ENCODE measurements around the gene RFFL.

DNA sequence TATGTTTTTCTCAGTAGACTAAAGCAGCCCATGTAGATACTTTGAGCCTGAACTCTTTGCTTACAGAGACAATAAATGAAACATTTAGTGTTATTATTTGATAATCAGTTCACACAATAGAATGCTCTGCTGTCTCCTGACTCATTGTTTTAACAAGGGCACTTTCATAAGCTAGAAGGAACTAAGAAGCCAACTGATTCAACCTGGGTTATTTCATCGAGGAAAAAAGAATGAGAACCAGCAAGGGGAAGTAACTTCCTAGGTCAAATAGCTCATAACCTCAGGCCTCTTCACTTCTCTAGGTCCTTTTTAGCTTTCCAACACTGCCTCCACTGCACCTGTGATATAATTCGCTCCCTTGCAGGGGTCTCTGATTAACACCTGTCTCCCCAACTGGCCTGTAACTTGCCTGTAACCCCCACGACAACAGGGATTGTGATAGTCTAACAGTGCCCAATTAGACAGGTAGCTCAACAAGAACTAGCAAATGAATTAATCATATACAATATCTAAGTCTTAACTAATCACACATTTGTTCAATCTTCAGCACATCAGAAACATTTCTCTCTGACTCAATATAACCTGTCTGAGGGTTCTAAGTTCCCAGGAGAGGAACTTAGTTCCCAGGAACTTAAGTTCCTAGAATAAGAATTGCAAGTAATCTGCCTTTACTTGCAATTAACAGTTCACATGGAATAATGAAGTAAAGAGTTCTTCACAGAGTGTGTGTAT, 34.8 kb downstream of the RFFL start:
- TF ChIP-seq, protein P1, sequence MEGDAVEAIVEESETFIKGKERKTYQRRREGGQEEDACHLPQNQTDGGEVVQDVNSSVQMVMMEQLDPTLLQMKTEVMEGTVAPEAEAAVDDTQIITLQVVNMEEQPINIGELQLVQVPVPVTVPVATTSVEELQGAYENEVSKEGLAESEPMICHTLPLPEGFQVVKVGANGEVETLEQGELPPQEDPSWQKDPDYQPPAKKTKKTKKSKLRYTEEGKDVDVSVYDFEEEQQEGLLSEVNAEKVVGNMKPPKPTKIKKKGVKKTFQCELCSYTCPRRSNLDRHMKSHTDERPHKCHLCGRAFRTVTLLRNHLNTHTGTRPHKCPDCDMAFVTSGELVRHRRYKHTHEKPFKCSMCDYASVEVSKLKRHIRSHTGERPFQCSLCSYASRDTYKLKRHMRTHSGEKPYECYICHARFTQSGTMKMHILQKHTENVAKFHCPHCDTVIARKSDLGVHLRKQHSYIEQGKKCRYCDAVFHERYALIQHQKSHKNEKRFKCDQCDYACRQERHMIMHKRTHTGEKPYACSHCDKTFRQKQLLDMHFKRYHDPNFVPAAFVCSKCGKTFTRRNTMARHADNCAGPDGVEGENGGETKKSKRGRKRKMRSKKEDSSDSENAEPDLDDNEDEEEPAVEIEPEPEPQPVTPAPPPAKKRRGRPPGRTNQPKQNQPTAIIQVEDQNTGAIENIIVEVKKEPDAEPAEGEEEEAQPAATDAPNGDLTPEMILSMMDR (IDR thresholded peaks at IDR 0.05; ENCODE audit: low read depth, low read length) = no peak
- no peak for TF ChIP-seq EZH2phosphoT487 (IDR thresholded peaks at IDR 0.05; ENCODE audit: low read depth)

Measured in OCI-LY3 (cell line).